Tibial nerve (tissue), 4 donors: Measurements from ENCODE around the gene WDR47. TPM values are rescaled to one million over a fixed set of nuclear protein-coding genes. Genes with fewer than 3 reads are reported as not detected.

Source experiments
- DNase-seq, 2 donors: peaks; one replicate each; pipeline ENCODE4 v3.0.0-alpha.2; 2019; ENCODE audit warnings: low spot score in 2 of 2
- H3K27ac ChIP-seq, 4 donors: fragments of 200-600 bp; sonication (generic) in 3 of 4; one replicate each; pipeline ENCODE4 v1.5.1; 2017 to 2019; ENCODE audit warnings: mild to moderate bottlenecking in 1 of 4
- H3K27me3 ChIP-seq, 2 donors: fragments of 200-600 bp; sonication (generic) in 1 of 2; one replicate each; pipeline versions ENCODE4 v1.5.1 to v1.6.0; 2017 to 2019
- H3K36me3 ChIP-seq, 3 donors: fragments of 200-600 bp; sonication (generic); one replicate each; pipeline ENCODE4 v1.5.1; 2018 to 2019
- H3K4me1 ChIP-seq, 4 donors: fragments of 200-600 bp; sonication (generic) in 3 of 4; one replicate each; pipeline ENCODE4 v1.5.1; 2017 to 2019
- H3K4me3 ChIP-seq, 4 donors: fragments of 200-600 bp; sonication (generic) in 3 of 4; one replicate each; pipeline ENCODE4 v1.5.1; 2017 to 2019; ENCODE audit warnings: mild to moderate bottlenecking in 1 of 4, moderate library complexity in 1 of 4
- H3K9me3 ChIP-seq, 4 donors: fragments of 200-600 bp; sonication (generic) in 3 of 4; one replicate each; pipeline ENCODE4 v1.5.1; 2017 to 2019
- CTCF ChIP-seq, 5 experiments: fragments of 200-600 bp in 3 of 5; fragments of 450-650 bp in 2 of 5; sonication (generic) in 3 of 5; IDR thresholded peaks; one replicate each; pipeline ENCODE4 v1.5.1; 2016 to 2019; ENCODE audit warnings: antibody characterized with exemption in 5 of 5, mild to moderate bottlenecking in 3 of 5, moderate library complexity in 2 of 5
- EP300 ChIP-seq, 2 donors: sonication (generic); formaldehyde crosslinking; IDR thresholded peaks; one replicate each; pipeline ENCODE4 v1.6.1; 2017; ENCODE audit warnings: antibody characterized with exemption in 2 of 2, mild to moderate bottlenecking in 1 of 2
- POLR2A ChIP-seq, 2 donors: fragments of 450-650 bp; IDR thresholded peaks; one replicate each; pipeline ENCODE4 v1.6.1; 2017; ENCODE audit warnings: antibody characterized with exemption in 2 of 2, mild to moderate bottlenecking in 2 of 2, moderate library complexity in 2 of 2
- WGBS, 2 donors: methylation state at CpG; one replicate each; pipeline ENCODE4 v1.1.5; 2018; 5-methylcytosine and 5-hydroxymethylcytosine counted together
- total RNA-seq, 4 donors: library from RNA; depleted of rRNA; stranded (reverse); fragments of >200 nt; gene quantifications; one replicate each; pipeline ENCODE4 v1.1.0, GENCODE V29; 2016

WDR47 gene
- total RNA-seq, result 10 to 100 TPM; 14.1 to 47.4 (median 17.3) TPM

GRCh38 chr1:109041621-109042468 lies at the start of gene WDR47:
WDR47 (minus strand) TSS chr1:109042102; CDS start chr1:109023512, 18,590 bp downstream.
- TF ChIP-seq EP300 (IDR thresholded peaks at IDR 0.05), result peak; percentile 36 to 99
- TF ChIP-seq POLR2A (IDR thresholded peaks at IDR 0.05), result peak; percentile 76 to 96
- peak in 2 of 5 experiments; percentile 26 to 48 for TF ChIP-seq CTCF (IDR thresholded peaks at IDR 0.05)
- H3K36me3 ChIP-seq, result no peaks in the 10 kb centered on the region
- 0 to 1% methylated on average over 10 to 32 of the region's 90 CpGs for WGBS, 2 donors
- H3K27ac ChIP-seq, result peak within 1 kb of the TSS; percentile 67 to 90 (median 85)
- H3K4me1 ChIP-seq, result peaks cover 0 to 23% (median 4%) of the 10 kb centered on the region in 4 donors
- no peaks in the 10 kb centered on the region for H3K27me3 ChIP-seq
- no peaks in the 10 kb centered on the region for H3K9me3 ChIP-seq
- peak; percentile 89 to 92 for DNase-seq
- peak within 1 kb of the TSS; percentile 73 to 95 (median 88) for H3K4me3 ChIP-seq

DNA sequence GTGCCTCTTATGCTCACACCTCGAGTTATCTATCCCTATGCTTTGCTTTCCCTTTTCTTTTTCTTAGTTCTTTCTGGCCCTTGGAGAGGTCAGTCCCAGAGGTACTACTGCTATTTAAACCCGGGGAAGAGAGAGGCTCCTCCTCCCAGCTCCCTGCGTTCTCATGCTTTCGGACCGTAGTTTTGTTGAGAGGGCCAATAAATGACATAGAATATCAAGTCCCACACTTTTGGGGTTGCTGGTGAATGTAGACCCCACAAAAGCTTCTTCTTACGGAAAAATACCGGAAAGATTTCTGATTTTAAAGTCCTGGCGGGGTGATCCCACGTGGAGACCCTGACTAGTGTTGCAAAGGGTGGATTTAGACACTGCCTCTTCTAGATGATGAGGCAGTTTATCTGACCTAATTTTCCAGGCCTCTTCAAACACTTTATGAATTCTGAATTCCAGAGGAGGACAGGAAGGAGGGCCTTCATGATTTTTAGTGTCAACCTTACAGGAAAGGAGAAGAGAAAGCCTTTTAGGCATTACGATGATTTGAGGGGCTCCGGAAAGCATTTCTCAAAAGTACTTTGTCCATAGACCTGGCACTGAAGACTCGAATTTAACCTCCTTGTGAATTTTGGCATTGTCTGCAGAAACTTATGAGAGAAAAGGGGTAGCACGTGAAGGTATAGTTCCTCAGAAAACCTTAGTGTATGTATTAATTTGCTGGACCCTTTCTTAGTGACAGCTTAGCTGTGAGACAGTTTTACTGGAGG lies 49.4 kb upstream of the WDR47 start:
- Histone ChIP-seq H3K4me1 (peaks cover 0 to 53% (median 21%) of the 10 kb centered on the region in 4 donors), H3K27me3 (no peaks in the 10 kb centered on the region), H3K36me3 (peaks cover 0 to 24% (median 9%) of the 10 kb centered on the region in 3 donors), H3K27ac (peak overlapping the region; percentile 93 to 98 (median 98)), H3K9me3 (no peaks in the 10 kb centered on the region), H3K4me3 (peak overlapping the region; percentile 58 to 86 (median 74))
- DNase-seq, result no peak
- no peak for TF ChIP-seq POLR2A (IDR thresholded peaks at IDR 0.05)
- TF ChIP-seq EP300 (IDR thresholded peaks at IDR 0.05), result no peak
- no peak for TF ChIP-seq CTCF (IDR thresholded peaks at IDR 0.05)
- 1 to 2% methylated on average over 13 of the region's 13 CpGs for WGBS, 2 donors

DNA sequence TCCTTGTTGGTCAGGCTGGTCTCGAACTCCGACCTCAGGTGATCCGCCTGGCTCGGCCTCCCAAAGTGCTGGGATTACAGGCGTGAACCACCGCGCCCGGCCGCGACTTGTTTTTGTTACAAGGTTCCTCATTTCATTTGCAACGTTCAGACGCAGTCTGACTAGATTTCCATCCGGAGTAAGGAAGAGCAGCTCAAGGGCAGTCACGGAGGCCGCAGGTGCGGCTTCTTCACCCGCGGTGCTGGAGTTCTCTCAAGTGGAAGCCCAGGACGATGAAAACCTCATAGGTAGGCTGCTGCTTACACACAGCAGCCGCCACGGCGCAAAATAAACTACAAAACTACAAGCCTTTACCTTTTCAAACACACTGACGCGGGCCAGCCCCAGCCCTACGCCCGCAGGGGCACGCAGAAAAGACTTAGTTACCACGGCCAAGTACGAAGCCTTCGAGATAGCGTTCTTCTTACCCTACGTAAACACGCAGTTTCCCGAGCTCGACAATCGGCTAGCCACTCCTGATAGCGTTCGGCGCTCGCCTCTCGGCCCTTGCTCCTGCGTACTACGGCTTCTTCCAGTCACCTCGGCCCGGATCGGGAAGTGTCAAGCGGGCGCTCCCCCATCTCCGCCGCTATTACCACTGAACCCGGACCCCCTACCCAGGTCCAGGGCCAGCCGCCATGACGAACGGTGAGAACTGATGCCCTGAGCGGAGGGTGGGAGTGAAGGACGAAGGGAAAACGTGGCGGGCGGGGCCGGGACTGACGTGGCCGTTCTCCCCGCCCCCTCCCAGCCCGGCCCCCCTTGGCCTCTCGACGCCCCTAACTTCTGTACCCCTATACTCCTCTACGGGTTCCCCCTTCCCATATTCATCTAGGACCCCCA lies 48.5 kb upstream of the WDR47 start, which contains the start of gene TMEM167B:
TSS of gene TMEM167B (plus strand) at position 569 of the 882 bp plus-strand sequence. CDS start at position 678, 109 bp downstream.
- H3K9me3 ChIP-seq, result no peaks in the 10 kb centered on the region
- WGBS, 2 donors, result 7 to 9% methylated on average over 52 to 67 of the region's 67 CpGs
- peak within 1 kb of the TSS; percentile 93 to 98 (median 98) for H3K27ac ChIP-seq
- peak; percentile 79 to 88 for DNase-seq
- no peaks in the 10 kb centered on the region for H3K27me3 ChIP-seq
- TF ChIP-seq POLR2A (IDR thresholded peaks at IDR 0.05), result peak; percentile 35 to 73
- peak in 1 of 5 experiments; percentile 55 for TF ChIP-seq CTCF (IDR thresholded peaks at IDR 0.05)
- TF ChIP-seq EP300 (IDR thresholded peaks at IDR 0.05), result peak; percentile 70 to 96
- peaks cover 0 to 22% (median 9%) of the 10 kb centered on the region in 3 donors for H3K36me3 ChIP-seq
- peak within 1 kb of the TSS; percentile 58 to 86 (median 74) for H3K4me3 ChIP-seq
- H3K4me1 ChIP-seq, result peaks cover 0 to 49% (median 21%) of the 10 kb centered on the region in 4 donors

DNA sequence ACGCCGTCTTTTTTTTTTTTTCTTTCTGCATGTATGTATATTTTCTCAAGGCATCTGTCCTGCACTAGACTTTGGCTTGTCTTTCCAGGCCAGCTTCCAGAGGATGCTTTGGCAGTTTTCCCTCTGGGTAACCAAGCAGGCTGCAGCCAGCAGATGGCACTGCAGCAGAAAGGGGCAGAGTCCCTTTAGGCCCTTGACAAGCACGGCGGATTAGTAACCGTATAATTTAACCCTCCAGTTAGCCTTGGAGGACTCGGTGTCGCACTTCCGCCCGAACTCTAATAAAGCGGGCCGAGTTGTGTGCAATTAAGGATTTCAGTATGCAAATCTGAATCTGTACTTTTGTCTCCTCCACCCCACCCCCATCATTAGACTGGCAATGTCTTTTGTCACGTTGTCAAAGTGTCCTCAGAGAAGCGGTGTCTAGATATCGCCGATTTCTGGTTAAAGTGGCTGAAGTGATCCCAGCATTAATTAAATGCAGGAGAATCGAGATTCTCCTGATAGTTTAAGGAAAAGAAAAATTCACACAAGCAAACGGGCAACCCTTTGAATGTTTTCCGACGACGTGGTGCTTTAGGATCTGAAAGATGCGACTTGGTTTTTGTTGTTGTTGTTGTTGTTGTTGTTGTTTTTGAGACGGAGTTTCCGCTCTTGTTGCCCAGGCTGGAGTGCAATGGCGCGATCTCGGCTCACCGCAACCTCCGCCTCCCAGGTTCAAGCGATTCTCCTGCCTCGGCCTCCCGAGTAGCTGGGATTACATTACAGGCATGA lies 47.5 kb upstream of the WDR47 start:
- peaks cover 0 to 51% (median 24%) of the 10 kb centered on the region in 4 donors for H3K4me1 ChIP-seq
- peak overlapping the region; percentile 58 to 86 (median 74) for H3K4me3 ChIP-seq
- H3K36me3 ChIP-seq, result peaks cover 0 to 13% (median 6%) of the 10 kb centered on the region in 3 donors
- no peaks in the 10 kb centered on the region for H3K9me3 ChIP-seq
- WGBS, 2 donors, result 76 to 77% methylated on average over 31 of the region's 31 CpGs
- H3K27me3 ChIP-seq, result no peaks in the 10 kb centered on the region
- peak overlapping the region in 3 of 4 donors; percentile 93 to 98 (median 98) for H3K27ac ChIP-seq
- no peak for DNase-seq
- no peak for TF ChIP-seq POLR2A (IDR thresholded peaks at IDR 0.05)
- TF ChIP-seq CTCF (IDR thresholded peaks at IDR 0.05), result peak; percentile 33 to 51 (median 39)
